BLaER1 treated with 17β-estradiol and CSF1 and Interleukin-3, amounts not matched to agents 10 nM and 100 nM (cell line): ENCODE results near the gene BMP8A.
A peak's percentile ranks its signal among the peaks of the same experiment; 100 is the strongest.
"Not testable (repeated sequence)": the region's sequence is repeated elsewhere in the genome, so short reads cannot be mapped to it uniquely, and the experiment has no call there.

ENCODE experiments used
- H3K27ac ChIP-seq, 11 experiments: shearing (Covaris generic); formaldehyde crosslinking; 2 replicates each; pipeline ENCODE4 v1.8.1; 2022
- H3K27me3 ChIP-seq, 11 experiments: shearing (Covaris generic); formaldehyde crosslinking; 2 replicates each; pipeline ENCODE4 v1.8.1; 2022
- H3K36me3 ChIP-seq, 11 experiments: shearing (Covaris generic); formaldehyde crosslinking; 2 replicates each; pipeline ENCODE4 v1.8.1; 2022
- H3K4me1 ChIP-seq, 10 experiments: shearing (Covaris generic); formaldehyde crosslinking; 2 replicates each; pipeline ENCODE4 v1.8.1; 2022
- H3K4me2 ChIP-seq, 11 experiments: shearing (Covaris generic); formaldehyde crosslinking; 2 replicates each; pipeline ENCODE4 v1.8.1; 2022
- H3K4me3 ChIP-seq, 10 experiments: shearing (Covaris generic); formaldehyde crosslinking; 2 replicates each; pipeline ENCODE4 v1.8.1; 2022
- H3K9ac ChIP-seq, 11 experiments: shearing (Covaris generic); formaldehyde crosslinking; 2 replicates each; pipeline ENCODE4 v1.8.1; 2022
- H3K9me3 ChIP-seq, 11 experiments: shearing (Covaris generic); formaldehyde crosslinking; replicated peaks in 1 of 11; 2 replicates each; pipeline ENCODE4 v1.8.1; 2022
- H4K20me1 ChIP-seq, 11 experiments: shearing (Covaris generic); formaldehyde crosslinking; 2 replicates each; pipeline ENCODE4 v1.8.1; 2022
- Cebpa-rat ChIP-seq, 11 experiments: shearing (Covaris generic); IDR thresholded peaks; 2 replicates each; pipeline ENCODE4 v1.8.1; 2022

Gene BMP8A

GRCh38 chr1:39512234-39512847 is 20.9 kb downstream of the BMP8A start:
- H3K27me3 ChIP-seq = peaks cover 9 to 28% (median 18%) of the 10 kb centered on the region in 11 experiments
- not testable (repeated sequence) for H3K9ac ChIP-seq

GRCh38 chr1:39514710-39515124 is 23.3 kb downstream of the BMP8A start:
- Histone ChIP-seq H3K4me3 (peak overlapping the region in 2 of 10 experiments; percentile 7 to 33; a peak in 1 of 20 replicates), H3K4me1 (peaks cover 9 to 14% (median 12%) of the 10 kb centered on the region in 10 experiments), H3K27me3 (peaks cover 9 to 28% (median 18%) of the 10 kb centered on the region in 11 experiments), H3K4me2 (peak overlapping the region in 7 of 11 experiments; percentile 12 to 48 (median 27); a peak in 8 of 22 replicates)
- H4K20me1 ChIP-seq, H3K9me3 ChIP-seq, H3K27ac ChIP-seq, H3K9ac ChIP-seq, H3K36me3 ChIP-seq: not testable (repeated sequence)

More at GRCh38 chr1:39512234-39512847, 20.9 kb downstream of the BMP8A start:
- not testable (repeated sequence) for H3K27ac ChIP-seq, H3K4me2 ChIP-seq, H3K36me3 ChIP-seq, H3K4me3 ChIP-seq, H3K9me3 ChIP-seq, H4K20me1 ChIP-seq
- peaks cover 27 to 37% (median 35%) of the 10 kb centered on the region in 10 experiments for H3K4me1 ChIP-seq

- H3K4me2 ChIP-seq = peak overlapping the region; percentile 25 to 76 (median 54); a peak in 17 of 22 replicates
- peak overlapping the region in 7 of 10 experiments; percentile 21 to 61 (median 39); a peak in 7 of 20 replicates for H3K4me3 ChIP-seq
- H3K27me3 ChIP-seq = peaks cover 9 to 28% (median 18%) of the 10 kb centered on the region in 11 experiments
- not testable (repeated sequence) for H3K9me3 ChIP-seq, H3K27ac ChIP-seq, H4K20me1 ChIP-seq, H3K36me3 ChIP-seq, H3K9ac ChIP-seq, H3K4me1 ChIP-seq
Measured at GRCh38 chr1:39515131-39516086, 24.0 kb downstream of the BMP8A start.

- H3K27me3 ChIP-seq = peaks cover 6 to 28% (median 18%) of the 10 kb centered on the region in 11 experiments
- not testable (repeated sequence) for H4K20me1 ChIP-seq, H3K36me3 ChIP-seq, H3K9me3 ChIP-seq, H3K27ac ChIP-seq, H3K4me3 ChIP-seq, H3K4me1 ChIP-seq, H3K4me2 ChIP-seq, H3K9ac ChIP-seq
Measured at GRCh38 chr1:39516841-39517240, 25.4 kb downstream of the BMP8A start.

- not testable (repeated sequence) for H3K4me1 ChIP-seq, H3K4me3 ChIP-seq, H3K9ac ChIP-seq, H3K27ac ChIP-seq, H3K4me2 ChIP-seq, H3K9me3 ChIP-seq, H3K36me3 ChIP-seq, H4K20me1 ChIP-seq
- H3K27me3 ChIP-seq = peaks cover 6 to 28% (median 18%) of the 10 kb centered on the region in 11 experiments
Measured at GRCh38 chr1:39517936-39518335, 26.5 kb downstream of the BMP8A start.

GRCh38 chr1:39519376-39519775 is 27.9 kb downstream of the BMP8A start:
- Histone ChIP-seq H3K27me3 (peaks cover 5 to 19% (median 14%) of the 10 kb centered on the region in 11 experiments), H4K20me1 (peaks cover 0 to 15% (median 0%) of the 10 kb centered on the region in 11 experiments; a peak in 5 of 22 replicates), H3K4me1 (peaks cover 0 to 20% (median 14%) of the 10 kb centered on the region in 10 experiments; a peak in 16 of 20 replicates)
- H3K27ac ChIP-seq, H3K9me3 ChIP-seq, H3K9ac ChIP-seq, H3K4me2 ChIP-seq, H3K4me3 ChIP-seq, H3K36me3 ChIP-seq: not testable (repeated sequence)

GRCh38 chr1:39522221-39522620 is 30.8 kb downstream of the BMP8A start:
- not testable (repeated sequence) for H3K9me3 ChIP-seq, H3K9ac ChIP-seq, H3K27ac ChIP-seq, H3K4me2 ChIP-seq, H3K4me3 ChIP-seq, H3K27me3 ChIP-seq
- H3K36me3 ChIP-seq = peaks cover 0 to 14% (median 8%) of the 10 kb centered on the region in 11 experiments; a peak in 14 of 22 replicates
- peaks cover 0 to 43% (median 13%) of the 10 kb centered on the region in 11 experiments; a peak in 10 of 22 replicates for H4K20me1 ChIP-seq
- peaks cover 15 to 46% (median 42%) of the 10 kb centered on the region in 10 experiments for H3K4me1 ChIP-seq

- no peaks in the 10 kb centered on the region for H3K9me3 ChIP-seq
- peaks cover 6 to 21% (median 15%) of the 10 kb centered on the region in 11 experiments; a peak in 19 of 22 replicates for H3K36me3 ChIP-seq
- peaks cover 15 to 47% (median 42%) of the 10 kb centered on the region in 10 experiments for H3K4me1 ChIP-seq
- H4K20me1 ChIP-seq = peaks cover 0 to 44% (median 13%) of the 10 kb centered on the region in 11 experiments; a peak in 10 of 22 replicates
- H3K4me2 ChIP-seq = peak overlapping the region in 6 of 11 experiments; percentile 75 to 94 (median 78); a peak in 10 of 22 replicates
- no peak overlapping the region for H3K4me3 ChIP-seq
- H3K27me3 ChIP-seq = peaks cover 0 to 6% (median 0%) of the 10 kb centered on the region in 11 experiments; a peak in 1 of 22 replicates
- no peak overlapping the region for H3K9ac ChIP-seq
- H3K27ac ChIP-seq = no peak overlapping the region
- no peak for TF ChIP-seq Cebpa-rat (IDR thresholded peaks at IDR 0.05)
Measured at GRCh38 chr1:39522661-39523567, 31.5 kb downstream of the BMP8A start.
